DLD1 (cell line): Measurements from ENCODE around the gene ZNF485.
"Not testable (repeated sequence)": the region's sequence is repeated elsewhere in the genome, so short reads cannot be mapped to it uniquely, and the experiment has no call there.

Source experiments
- in situ Hi-C: cut with HindIII; loops from 2 replicates; pipeline ENCODE4 v1.10.0; 2017; ENCODE audit warnings: low sequenced_read_pairs

Gene ZNF485

DNA sequence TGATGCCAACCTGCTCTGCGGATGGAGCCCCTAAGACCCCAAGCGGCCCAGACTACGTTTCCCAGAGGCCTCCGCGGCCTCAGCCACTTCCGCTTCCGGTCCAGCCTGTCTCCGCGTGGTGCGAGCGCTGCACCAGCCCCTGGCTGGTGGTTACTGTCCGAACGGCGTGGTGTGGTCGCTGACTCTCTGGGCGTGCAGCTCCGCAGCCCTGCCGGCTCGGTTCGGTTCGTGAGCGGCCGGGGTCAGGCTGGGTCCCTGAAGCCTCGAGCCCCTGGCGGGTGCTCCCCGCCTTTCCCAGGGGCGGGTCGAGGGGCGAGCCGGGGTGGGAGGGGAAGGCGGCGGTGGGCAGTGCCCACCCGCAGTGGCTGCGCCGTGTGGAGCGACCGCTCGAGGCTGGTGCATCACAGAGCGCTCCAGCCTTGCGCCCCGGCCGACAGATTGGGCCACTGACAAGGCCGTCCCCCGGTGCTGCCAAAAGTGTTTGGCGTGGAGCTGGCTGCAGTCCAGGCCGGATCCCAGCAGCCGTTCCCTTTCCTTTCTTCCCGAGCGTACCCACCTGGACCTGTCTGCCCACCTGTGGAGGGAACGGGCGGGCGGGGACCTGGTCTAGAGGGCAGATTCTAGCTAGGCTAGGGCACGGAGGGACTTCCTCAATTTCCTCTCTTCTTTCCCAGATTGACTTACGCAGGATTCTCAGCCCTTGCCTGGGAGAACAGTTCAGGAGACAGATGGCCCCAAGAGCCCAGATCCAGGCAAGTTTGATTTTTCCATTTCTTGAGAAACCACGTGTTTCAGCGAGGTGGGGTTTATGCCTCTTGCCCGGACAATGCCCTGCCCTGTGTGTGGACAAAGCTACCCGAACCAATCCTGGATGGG, at the start of gene ZNF485:
TSS of gene ZNF485 (plus strand) at position 116 of the 876 bp plus-strand sequence. CDS start at position 729, 613 bp downstream.
- in situ Hi-C loops: no loop called here

DNA sequence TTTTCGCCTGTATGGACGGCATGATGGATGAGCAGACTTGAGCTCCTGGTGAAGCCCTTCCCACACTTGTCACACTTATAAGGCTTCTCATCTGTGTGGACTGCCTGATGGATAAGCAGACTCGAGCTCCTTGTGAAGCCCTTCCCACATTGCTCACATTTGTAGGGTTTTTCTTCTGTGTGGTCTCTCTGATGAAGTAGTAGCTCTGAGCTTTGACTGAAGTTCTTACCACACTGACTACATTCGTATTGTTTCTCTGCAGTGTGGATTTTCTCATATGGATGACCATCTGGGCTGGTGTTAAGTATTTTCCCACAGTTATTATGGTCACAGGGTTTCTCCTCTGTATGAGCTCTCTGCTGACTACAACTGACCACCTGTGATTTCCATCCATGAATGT, 49.0 kb upstream of the ZNF485 start:
- in situ Hi-C loops: no loop called here

DNA sequence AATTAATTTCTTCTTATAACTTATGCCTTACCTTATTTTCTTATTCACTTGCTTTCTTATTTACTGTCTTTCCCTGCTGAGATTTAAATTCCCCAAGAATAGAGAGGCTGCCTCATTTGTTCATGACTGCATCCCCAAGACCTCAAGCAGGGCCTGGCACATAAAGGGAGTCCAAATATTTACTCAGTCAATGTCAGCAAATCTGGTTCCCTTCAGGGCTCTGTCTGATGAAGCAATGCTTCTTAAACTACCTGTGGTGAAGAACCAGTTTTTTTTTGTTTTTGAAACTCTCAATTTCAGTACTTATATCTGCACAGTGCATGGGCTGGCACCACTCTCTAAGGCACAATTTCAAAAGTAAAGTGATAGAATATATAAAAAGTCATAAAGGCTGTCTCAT, 36.6 kb upstream of the ZNF485 start:
- in situ Hi-C loops: no loop called here

DNA sequence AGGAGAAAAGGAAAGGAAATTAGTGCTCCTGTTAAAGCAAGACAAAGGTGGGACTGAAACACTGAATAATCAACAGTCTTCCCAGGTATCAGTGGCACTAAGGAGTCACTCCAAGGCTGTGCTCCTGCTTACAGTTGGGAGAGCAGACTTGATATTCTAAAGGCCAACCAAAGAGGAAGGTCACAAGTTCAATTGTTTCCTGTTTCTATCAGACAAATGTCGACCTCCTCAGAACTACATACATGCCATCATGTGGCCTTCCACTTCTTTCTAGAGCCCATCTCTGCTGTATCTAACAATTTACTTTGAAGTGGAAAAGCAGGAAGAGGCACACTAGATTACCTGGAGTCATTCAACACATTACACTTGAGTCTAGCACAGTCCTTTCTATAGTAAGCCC, 35.3 kb upstream of the ZNF485 start:
- in situ Hi-C loops: no loop called here

DNA sequence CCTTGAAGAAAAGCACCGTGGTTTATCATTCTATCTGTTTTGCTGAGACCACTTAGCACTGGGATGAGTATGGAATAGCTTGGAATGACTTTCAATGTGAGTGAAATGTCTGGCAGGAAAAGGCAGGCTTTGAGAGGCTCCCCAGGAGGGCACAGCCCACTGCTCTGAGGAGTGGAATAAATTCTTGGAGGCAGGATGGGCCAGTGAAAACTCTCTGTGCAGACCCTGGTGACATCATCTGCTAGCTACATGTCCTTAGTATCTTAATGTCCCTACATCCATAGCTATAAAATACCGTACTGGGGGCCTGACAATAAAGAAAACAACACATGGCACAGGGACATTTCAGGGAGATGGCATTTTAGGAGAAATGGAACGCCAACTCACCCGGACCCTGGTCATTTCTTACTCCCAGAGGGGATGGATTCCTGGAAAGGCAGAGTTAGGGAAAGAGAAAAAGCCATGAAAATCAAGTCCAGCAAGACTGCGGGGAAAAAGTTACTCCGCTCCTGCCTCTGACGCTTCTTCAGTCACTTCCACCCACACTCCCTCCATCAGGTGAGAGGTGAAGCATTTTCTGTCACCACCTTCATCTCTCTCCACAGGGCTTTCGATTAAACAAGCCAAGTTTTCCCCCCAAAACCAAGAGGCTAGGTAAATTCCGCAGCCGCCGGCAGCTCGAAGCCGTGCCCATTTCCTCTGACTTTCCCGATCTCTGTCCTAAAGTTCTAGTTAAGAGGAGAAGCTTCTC, 32.8 kb upstream of the ZNF485 start:
- in situ Hi-C loops: no loop called here

DNA sequence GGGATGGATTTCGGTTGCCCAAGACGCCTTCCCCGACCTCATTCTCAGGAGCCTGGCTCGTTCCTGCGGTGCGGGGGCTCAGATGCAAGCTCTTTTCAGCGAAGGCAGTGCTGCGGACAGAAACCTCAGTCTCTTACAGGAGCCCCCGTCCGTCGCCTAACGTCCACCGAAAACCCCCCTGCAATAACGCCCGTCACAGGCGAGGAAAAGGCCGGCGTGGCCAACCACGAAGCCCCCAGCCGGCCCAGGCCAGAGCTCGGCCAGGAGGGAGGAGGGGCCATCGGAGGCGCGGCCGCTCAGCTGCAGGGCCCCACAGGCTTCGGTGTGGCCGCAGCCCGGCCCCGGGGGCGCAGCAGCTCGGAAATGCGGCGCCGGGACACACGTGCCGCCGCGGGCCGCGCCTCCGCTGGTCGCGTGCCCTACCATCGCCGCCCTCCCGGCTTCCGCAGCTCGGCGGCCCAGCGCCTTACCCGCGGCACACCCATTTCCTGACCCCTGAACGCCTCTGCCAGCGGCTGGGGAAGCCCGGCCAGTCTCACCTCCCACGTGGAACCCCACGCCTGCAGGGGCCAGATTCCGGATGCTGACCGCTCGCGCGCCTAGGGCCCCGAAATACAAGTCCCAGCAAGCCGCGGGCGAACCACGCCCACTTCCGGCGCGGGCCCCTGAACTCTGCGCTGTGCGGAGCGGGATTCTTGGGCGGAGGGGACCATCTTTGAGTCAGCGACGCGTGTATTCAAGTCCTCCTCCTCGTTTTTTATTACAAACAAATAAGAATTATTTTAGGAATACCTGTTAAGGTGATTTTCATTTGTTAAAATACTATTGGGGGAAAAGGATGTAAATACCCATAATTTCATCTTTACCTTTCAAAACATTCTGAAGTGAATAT, 32.0 kb upstream of the ZNF485 start, which contains the start of gene ZNF239:
TSS of gene ZNF239 (minus strand) at position 616 of the 892 bp plus-strand sequence. CDS start 16,537 bp downstream, outside the sequence.
- in situ Hi-C loops: no loop called here

DNA sequence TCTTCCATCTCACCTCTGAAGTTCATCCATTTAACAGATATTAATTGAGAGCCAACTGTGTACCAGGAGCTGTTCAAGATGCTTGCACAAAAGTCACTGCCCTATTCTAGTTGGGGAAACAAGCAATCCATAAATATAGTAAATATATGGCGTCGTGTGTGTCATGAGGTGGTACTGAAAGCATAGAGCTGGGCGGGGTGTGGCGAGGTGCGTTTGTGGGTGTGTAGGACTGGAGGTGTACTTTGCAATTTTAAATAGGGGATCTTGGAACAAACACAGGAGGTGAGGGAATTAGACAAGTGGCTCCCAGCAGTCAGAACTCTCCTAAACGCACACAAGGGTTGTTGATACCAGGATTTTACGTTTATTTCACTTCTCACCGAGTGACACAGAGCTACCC, 31.3 kb upstream of the ZNF485 start:
- in situ Hi-C loops: no loop called here

DNA sequence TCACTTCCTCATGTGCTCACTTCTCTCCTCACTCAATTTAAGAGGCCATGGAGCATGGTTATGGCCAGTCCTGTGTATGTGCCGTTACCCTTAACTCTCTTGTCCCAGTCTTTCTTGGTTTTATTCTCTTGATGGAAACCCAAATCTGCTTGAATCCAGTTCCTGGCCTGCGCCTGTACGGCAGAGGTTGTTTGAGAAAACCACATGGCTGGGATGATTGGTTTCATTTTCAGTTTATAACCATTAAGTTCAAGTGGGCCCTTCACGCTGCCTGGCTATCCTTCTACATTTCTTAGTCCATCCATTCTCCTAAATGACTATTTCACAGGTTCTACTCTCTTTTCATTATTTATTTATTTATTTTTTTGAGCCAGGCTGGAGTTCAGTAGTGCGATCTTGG, 30.2 kb upstream of the ZNF485 start:
- in situ Hi-C loops: no loop called here

DNA sequence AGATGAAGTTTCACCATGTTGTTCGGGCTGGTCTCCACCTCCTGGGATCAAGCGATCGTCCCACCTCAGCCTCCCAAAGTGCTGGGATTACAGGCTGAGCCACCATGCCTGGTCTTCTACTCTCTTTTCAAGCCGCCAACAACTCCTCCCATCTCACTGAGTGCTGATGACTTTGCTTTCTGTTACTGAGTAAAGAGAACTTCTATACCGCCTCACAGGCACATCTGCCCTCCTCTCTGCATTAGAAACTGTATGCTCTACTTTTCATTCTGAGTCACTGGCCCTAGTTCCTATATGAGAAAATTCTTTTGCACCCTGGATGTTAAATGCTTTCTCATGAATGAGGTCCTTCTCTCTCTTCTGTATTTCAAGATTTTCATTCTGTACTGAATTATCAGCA, 29.7 kb upstream of the ZNF485 start:
- in situ Hi-C loops: no loop called here

DNA sequence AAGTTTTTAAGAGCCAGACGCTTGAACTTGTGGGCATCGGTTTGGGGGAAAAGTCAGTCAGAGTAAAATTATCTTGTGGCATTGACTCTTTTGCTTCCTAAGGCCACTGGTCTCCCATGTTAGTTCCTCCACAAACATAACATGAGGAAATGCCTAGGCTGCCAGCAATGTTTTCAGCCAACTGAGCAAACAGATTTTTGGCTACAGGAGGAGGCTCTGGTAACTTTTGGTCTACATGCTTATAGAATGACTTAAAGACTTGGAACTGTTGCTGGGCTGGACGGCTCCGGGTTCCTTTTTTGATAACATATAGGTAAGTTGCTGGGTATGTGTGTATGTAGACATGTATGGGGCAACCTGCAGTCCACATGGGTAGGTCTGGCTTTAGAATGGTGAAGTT, 22.2 kb upstream of the ZNF485 start:
- in situ Hi-C loops: no loop called here

DNA sequence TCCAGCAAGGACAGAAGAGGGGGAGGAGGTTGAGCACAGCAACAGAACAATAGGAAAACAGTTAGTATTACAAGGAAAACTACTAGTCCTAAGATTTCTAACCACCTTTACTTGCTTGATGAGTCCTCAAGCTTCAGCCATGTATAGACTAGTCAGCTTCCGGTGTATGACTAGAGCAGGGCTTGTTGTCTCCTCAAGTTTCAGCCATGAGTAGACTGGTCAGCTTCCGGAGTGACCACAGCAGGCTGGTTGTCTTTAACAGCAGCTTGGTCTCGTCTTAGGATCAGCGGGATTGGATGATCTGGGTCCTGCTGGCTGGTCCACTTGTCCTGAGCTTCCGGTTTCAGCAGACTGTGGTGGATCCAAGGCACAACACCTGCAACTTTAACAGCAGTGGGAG, 21.2 kb upstream of the ZNF485 start:
- in situ Hi-C loops: no loop called here

DNA sequence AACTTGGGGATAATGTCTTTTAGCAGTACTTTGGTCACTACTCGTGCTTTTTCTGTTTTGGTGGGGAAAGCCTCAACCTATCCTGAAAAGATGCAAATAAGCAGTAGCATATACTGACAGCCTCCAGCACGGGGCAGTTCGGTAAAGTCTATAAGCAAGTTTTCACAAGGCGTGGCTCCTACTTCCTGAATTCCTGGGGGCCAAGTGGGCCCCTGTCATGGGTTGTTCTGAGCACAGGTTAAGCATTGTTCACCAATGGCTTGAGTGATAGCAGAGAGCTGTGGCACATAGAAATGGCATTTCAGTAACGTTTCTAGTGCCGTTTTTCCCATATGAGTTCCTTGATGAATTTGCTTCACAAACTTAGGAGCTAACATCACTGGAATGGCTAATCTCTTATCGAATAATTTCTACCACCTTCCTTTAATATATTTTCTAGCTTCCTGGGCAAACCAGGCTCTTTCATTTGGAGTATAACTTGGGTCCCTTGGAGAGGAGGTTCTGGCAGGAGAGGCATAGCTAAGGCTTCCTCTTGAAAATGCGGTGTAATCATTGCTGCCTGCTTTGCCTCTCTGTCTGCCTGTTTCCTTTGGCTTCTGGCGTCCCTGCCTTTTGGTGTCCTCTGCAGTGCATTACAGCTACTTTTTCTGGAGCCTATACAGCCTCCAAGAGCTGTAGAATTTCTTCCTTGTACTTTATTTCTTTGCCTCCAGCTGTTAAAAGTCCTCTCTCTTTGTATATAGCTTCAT, 20.1 kb upstream of the ZNF485 start:
- in situ Hi-C loops: no loop called here

DNA sequence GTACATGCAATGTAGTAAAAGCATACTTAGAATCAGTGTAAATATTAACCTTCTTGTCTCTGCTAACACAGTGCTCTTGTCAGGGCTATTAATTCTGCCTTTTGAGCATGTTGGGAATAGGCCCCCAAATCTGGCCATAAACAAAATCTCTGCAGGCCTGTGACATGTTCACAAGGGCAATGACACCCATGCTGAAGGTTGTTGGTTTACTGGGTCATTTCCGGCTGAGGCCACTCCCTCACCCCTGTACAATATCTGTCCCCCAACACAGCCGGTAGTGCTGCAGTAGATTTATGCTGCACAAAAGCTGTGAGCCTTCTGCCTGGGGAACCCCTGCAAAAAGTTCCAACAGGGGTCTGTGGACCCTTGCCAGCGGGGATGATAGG, 19.5 kb upstream of the ZNF485 start:
- in situ Hi-C loops: not testable (repeated sequence)

DNA sequence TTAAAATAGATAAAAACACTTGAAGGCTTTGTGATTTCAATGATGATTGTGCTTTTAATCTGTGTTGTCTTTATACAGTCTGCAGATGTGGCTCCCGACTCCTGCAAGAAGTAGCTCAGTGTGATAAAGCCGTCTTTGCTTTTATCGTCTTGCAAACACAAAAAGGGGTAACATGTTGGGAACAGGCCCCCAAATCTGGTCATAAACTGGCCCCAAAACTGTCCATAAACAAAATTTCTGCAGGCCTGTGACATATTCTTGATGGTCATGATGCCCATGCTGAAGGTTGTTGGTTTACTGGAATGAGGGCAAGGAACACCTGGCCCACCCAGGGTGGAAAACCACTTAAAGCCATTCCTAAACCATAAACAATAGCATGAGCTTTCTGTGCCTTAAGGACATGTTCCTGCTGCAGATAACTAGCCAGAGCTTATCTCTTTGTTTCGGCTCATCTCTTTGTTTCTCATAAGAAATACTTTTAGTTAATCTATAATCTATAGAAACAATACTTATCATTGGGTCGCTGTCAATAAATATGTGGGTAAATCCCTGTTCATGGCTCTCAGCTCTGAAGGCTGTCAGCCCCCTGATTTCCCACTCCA, 14.8 kb upstream of the ZNF485 start:
- in situ Hi-C loops: no loop called here

DNA sequence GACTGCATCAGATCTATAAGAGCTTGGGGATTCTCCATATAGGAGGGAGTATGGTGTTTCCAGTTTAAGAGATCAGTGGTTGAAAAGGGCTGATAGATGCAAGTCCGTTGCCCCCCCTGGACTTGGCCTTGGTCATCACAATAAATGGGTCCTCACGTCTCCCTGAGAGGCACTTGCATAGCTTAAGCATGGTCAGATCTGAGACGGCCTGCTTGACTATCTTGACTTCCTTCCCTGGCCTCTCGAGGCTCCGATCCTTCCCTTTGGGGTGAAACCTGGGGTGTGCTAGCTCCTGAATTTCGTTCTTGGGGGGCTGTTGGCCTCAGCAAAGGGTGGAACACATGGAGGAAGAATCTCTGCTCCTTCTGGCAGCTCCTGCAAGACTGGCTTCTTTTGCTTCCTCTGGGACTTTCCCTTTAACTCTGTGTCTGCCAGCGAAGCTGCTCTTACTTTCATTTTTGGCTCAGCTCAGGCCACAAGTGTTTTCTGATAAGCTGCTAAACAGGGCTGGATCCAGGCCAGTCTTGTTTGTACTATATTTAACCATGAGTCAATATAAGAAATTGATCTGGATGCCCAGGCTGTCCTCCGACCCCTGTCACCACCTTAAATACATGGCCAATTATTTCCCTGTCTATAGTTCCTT, 11.2 kb upstream of the ZNF485 start:
- in situ Hi-C loops: no loop called here

DNA sequence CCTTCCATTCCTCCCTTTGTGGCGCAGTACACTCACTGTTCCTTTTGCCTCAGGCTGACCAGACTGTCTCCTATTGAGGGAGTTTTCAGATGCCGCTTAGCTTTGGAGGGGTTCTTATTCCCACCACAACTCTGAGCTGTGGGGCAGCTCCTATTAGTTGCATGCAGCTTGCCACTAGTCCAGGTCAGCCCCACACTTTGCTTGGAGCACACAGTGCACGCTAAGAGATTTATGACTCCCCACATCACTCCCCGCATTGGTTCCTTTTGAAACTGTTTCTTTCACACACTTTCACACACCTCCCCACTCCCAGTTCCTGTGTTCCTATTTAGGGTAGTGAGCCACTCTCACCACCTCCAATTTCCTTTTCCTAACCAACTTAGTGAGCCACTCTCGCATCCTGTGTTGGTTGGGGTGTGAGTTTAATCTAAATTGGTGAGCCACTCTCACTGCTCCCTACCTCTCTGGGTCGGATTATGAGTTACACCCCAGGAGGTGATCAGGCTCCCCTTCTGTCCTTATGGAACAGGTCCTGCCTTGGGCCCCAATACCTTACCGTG, 10.4 kb upstream of the ZNF485 start:
- in situ Hi-C loops: no loop called here

DNA sequence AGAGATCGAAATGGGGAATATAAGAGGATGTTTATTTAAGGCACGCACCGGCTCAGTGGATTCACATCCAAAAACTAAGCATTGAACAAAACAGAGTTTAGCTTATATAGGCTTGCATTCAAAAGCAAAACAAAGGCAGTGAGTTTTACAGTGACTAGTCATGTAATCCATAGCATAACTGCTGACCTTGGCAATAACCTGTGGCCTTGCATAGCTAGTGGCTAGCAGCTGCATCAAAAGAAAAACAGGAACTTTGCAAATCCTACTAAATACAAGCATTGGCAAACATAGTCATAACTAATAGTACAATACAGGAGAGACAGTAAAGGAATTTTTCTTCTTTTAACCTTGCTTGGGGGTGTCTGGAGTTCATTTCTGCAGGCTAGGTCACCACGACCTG, 9.7 kb upstream of the ZNF485 start:
- in situ Hi-C loops: no loop called here

DNA sequence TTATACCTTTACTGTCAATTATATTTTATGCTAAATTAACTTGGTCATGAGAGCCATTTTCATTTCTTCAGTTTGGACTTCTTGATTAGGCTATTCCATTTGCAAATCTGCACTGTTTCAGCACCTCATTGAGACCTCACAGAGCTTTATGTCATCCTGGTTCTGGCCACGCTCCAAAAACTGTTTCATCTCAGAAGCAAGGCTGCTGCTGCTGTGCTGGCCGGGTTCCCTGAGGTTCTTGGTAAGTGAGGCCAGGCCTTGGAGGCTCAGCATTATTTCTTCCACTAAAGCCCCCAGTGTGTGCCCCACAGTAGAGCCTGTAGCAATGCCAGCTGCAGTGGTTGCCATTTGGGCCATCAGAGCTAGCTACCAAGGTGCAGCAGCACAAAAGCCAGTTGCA, 7.8 kb upstream of the ZNF485 start:
- in situ Hi-C loops: no loop called here

DNA sequence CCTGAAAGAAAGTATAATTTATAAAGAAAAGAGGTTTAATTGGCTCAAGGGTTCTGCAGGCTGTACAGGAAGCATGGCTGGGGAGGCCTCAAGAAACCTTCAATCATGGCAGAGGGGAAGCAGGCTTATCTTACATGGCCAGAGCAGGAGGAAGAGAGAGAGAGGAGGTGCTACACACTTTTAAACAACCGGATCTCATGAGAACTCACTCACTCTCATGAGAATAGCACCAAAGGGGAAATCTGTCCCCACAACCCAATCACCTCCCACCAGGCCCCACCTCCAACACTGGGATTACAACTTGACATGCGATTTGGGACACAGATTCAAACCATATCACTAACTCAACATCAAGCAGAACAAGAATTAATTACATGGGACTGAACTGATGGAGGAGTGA, 6.9 kb upstream of the ZNF485 start:
- in situ Hi-C loops: no loop called here
